GM19455 (cell line): ENCODE data around the gene TAF4.
"Not testable (repeated sequence)": the region's sequence is repeated elsewhere in the genome, so short reads cannot be mapped to it uniquely, and the experiment has no call there.

Experiments
- ATAC-seq: cut with Tn5 transposase; IDR thresholded peaks from one replicate; pipeline ENCODE4 v1.9.1; 2021; ENCODE audit not compliant: unreplicated experiment

Gene TAF4

GRCh38 chr20:62056975-62057374, 8.7 kb downstream of the TAF4 start:
- no peak for ATAC-seq

GRCh38 chr20:62056377-62056776, 9.3 kb downstream of the TAF4 start:
- no peak for ATAC-seq

GRCh38 chr20:62055862-62056115, 9.9 kb downstream of the TAF4 start:
- ATAC-seq, result not testable (repeated sequence)

- ATAC-seq, result no peak
These were observed 10.4 kb downstream of the TAF4 start for GRCh38 chr20:62055106-62055861.

GRCh38 chr20:62054451-62054953, 11.2 kb downstream of the TAF4 start:
- ATAC-seq, result no peak

- no peak for ATAC-seq
These were observed 12.1 kb downstream of the TAF4 start for GRCh38 chr20:62053465-62054196.

GRCh38 chr20:62052842-62053464, 12.7 kb downstream of the TAF4 start:
- no peak for ATAC-seq

GRCh38 chr20:62052336-62052841, 13.3 kb downstream of the TAF4 start:
- ATAC-seq, result no peak

GRCh38 chr20:62051546-62052255, 14.0 kb downstream of the TAF4 start:
- no peak for ATAC-seq

- no peak for ATAC-seq
These were observed 14.5 kb downstream of the TAF4 start for GRCh38 chr20:62051144-62051543.

- ATAC-seq, result no peak
These were observed 15.2 kb downstream of the TAF4 start for GRCh38 chr20:62050166-62051120.

- ATAC-seq, result no peak
These were observed 16.1 kb downstream of the TAF4 start for GRCh38 chr20:62049342-62050165.

GRCh38 chr20:62048821-62049291, 16.8 kb downstream of the TAF4 start:
- ATAC-seq, result no peak

GRCh38 chr20:62048346-62048761, 17.3 kb downstream of the TAF4 start:
- no peak for ATAC-seq

GRCh38 chr20:62047666-62048345, 17.9 kb downstream of the TAF4 start:
- no peak for ATAC-seq

- no peak for ATAC-seq
These were observed 19.2 kb downstream of the TAF4 start for GRCh38 chr20:62046431-62046830.

- no peak for ATAC-seq
These were observed 20.0 kb downstream of the TAF4 start for GRCh38 chr20:62045529-62046285.

GRCh38 chr20:62045118-62045517, 20.6 kb downstream of the TAF4 start:
- ATAC-seq, result no peak
